HEK293T (cell line): Measurements from ENCODE around the gene CBARP.

ENCODE experiments used
- ELF4 ChIP-seq: fragments of 450-650 bp; IDR thresholded peaks from 2 replicates; pipeline ENCODE4 v1.6.1; 2017; ENCODE audit warnings: antibody characterized with exemption
- FOXA1 ChIP-seq: fragments of 450-650 bp; IDR thresholded peaks from 2 replicates; pipeline ENCODE4 v1.6.1; 2016; ENCODE audit warnings: mild to moderate bottlenecking
- FOXK2 ChIP-seq: fragments of 450-650 bp; IDR thresholded peaks from 2 replicates; pipeline ENCODE4 v1.6.1; 2016; ENCODE audit warnings: mild to moderate bottlenecking
- FOXM1 ChIP-seq: fragments of 450-650 bp; IDR thresholded peaks from 2 replicates; pipeline ENCODE4 v1.6.1; 2017; ENCODE audit warnings: mild to moderate bottlenecking, borderline replicate concordance
- HDGF ChIP-seq: fragments of 450-650 bp; IDR thresholded peaks from 2 replicates; pipeline ENCODE4 v1.6.1; 2017; ENCODE audit warnings: antibody characterized with exemption, borderline replicate concordance
- NFRKB ChIP-seq: fragments of 450-650 bp; IDR thresholded peaks from 2 replicates; pipeline ENCODE4 v1.6.1; 2016; ENCODE audit warnings: mild to moderate bottlenecking, moderate library complexity
- SP1 ChIP-seq: fragments of 450-650 bp; IDR thresholded peaks from 2 replicates; pipeline ENCODE4 v1.6.1; 2017
- SUZ12 ChIP-seq: fragments of 450-650 bp; IDR thresholded peaks from 2 replicates; pipeline ENCODE4 v1.6.1; 2016; ENCODE audit warnings: mild to moderate bottlenecking
- TF ChIP-seq, protein P1 (sequence below): fragments of 450-650 bp; IDR thresholded peaks from 2 replicates; pipeline ENCODE4 v1.6.1; 2016

DNA sequence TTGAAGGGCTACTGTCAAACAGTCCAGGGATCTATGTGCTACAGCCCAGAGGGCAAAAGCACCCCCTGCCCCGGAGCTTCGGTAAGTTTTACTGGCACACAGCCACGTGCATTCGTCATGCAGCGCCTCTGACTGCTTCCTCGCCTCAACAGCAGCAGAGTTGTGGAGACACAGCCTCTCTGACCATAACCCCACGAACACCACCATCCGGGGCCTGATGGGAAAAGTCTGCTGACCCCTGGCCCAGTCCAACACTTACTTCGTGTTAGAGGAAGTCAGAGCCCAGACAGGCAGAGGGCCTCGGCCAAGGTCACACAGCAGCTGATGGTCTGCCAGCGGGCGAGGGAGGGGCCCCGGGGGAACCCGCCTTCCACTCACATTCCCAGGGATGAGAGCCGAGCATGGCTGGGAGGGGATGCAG is 5.1 kb downstream of the CBARP start:
- TF ChIP-seq ELF4 (no peak), FOXM1 (no peak), FOXA1 (no peak), SP1 (no peak), SUZ12 (no peak), HDGF (no peak), NFRKB (no peak), FOXK2 (no peak)
- TF ChIP-seq, protein P1, sequence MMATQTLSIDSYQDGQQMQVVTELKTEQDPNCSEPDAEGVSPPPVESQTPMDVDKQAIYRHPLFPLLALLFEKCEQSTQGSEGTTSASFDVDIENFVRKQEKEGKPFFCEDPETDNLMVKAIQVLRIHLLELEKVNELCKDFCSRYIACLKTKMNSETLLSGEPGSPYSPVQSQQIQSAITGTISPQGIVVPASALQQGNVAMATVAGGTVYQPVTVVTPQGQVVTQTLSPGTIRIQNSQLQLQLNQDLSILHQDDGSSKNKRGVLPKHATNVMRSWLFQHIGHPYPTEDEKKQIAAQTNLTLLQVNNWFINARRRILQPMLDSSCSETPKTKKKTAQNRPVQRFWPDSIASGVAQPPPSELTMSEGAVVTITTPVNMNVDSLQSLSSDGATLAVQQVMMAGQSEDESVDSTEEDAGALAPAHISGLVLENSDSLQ, result no peak
